Smooth muscle cell (in vitro differentiated cells): ENCODE measurements around the gene LHX4. TPM values are rescaled to one million over a fixed set of nuclear protein-coding genes. Genes with fewer than 3 reads are reported as not detected.

Experiments used
- DNase-seq: peaks from one replicate; lab custom pipeline; 2025; ENCODE audit not compliant: unreplicated experiment; lab: John Stamatoyannopoulos, UW
- H2AFZ ChIP-seq: fragments of 200-600 bp; sonication (generic); 2 replicates; pipeline ENCODE4 v1.6.0; 2016; ENCODE audit warnings: antibody characterized with exemption, low read depth, mild to moderate bottlenecking
- H3F3A ChIP-seq: fragments of 200-600 bp; sonication (generic); 2 replicates; pipeline ENCODE4 v1.6.0; 2017; ENCODE audit warnings: antibody characterized with exemption, low read depth
- H3K27ac ChIP-seq: fragments of 200-600 bp; sonication (generic); 2 replicates; pipeline ENCODE4 v1.5.1; 2016; ENCODE audit warnings: low read depth, mild to moderate bottlenecking
- H3K27me3 ChIP-seq: fragments of 200-600 bp; sonication (generic); 2 replicates; pipeline ENCODE4 v1.6.1; 2016; ENCODE audit warnings: low read depth, mild to moderate bottlenecking
- H3K36me3 ChIP-seq: fragments of 200-600 bp; sonication (generic); 2 replicates; pipeline ENCODE4 v1.5.1; 2016; ENCODE audit warnings: low read depth
- H3K4me1 ChIP-seq: fragments of 200-600 bp; sonication (generic); 2 replicates; pipeline ENCODE4 v1.5.1; 2016; ENCODE audit warnings: low read depth
- H3K4me2 ChIP-seq: fragments of 200-600 bp; sonication (generic); 2 replicates; pipeline ENCODE4 v1.6.0; 2016; ENCODE audit warnings: mild to moderate bottlenecking
- H3K4me3 ChIP-seq: fragments of 200-600 bp; sonication (generic); 2 replicates; pipeline ENCODE4 v1.5.1; 2016; ENCODE audit warnings: mild to moderate bottlenecking
- H3K79me2 ChIP-seq: fragments of 200-600 bp; sonication (generic); 2 replicates; pipeline ENCODE4 v1.6.0; 2016; ENCODE audit warnings: low read depth, mild to moderate bottlenecking
- H3K9ac ChIP-seq: fragments of 200-600 bp; sonication (generic); 2 replicates; pipeline ENCODE4 v1.6.0; 2016; ENCODE audit warnings: low read depth
- H3K9me3 ChIP-seq: fragments of 200-600 bp; sonication (generic); replicated peaks from 2 replicates; pipeline ENCODE4 v1.5.1; 2016; ENCODE audit warnings: low read depth
- H4K20me1 ChIP-seq: fragments of 200-600 bp; sonication (generic); 2 replicates; pipeline ENCODE4 v1.6.0; 2016; ENCODE audit warnings: low read depth
- WGBS: methylation state at CpG from one replicate; pipeline ENCODE4 v1.1.7; 2016; ENCODE audit warnings: low lambda C conversion rate; 5-methylcytosine and 5-hydroxymethylcytosine counted together
- polyA plus RNA-seq: library from polyadenylated mRNA; unstranded; fragments of >200 nt; fragmentation: Nextera tagmentation; extraction: Ambion mirVana; gene quantifications from 2 replicates; pipeline ENCODE4 v1.2.1, GENCODE V29; 2016
- total RNA-seq: library from RNA; depleted of rRNA; stranded (reverse); fragments of >200 nt; gene quantifications from 2 replicates; pipeline ENCODE4 v1.2.3, GENCODE V29; 2014
- TF ChIP-seq, protein P1 (sequence below): fragments of 200-600 bp; sonication (generic); IDR thresholded peaks from 2 replicates; pipeline ENCODE4 v1.5.1; 2017; ENCODE audit warnings: borderline replicate concordance, mild to moderate bottlenecking, antibody characterized with exemption; ENCODE audit not compliant: insufficient read depth, poor library complexity, severe bottlenecking

LHX4 gene
- total and polyA plus RNA-seq, 2 experiments from 2014 or later, result not detected

DNA sequence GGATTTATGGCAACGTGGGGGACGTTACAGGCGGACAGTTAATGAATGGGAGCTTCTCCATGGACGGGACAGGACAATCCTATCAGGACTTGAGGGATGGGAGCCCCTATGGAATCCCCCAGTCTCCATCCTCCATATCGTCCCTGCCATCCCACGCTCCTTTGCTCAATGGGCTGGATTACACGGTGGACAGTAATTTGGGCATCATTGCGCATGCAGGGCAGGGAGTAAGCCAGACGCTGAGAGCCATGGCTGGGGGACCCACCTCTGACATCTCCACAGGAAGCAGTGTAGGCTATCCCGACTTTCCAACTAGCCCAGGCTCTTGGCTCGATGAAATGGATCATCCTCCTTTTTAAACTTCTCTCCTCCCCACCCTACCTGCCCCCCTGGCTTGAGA, 44.2 kb downstream of the LHX4 start:
- Histone ChIP-seq H3K4me2 (no peak overlapping the region), H3K79me2 (no peaks in the 10 kb centered on the region), H3K4me1 (peaks cover 9% of the 10 kb centered on the region), H3F3A (no peaks in the 10 kb centered on the region), H4K20me1 (no peaks in the 10 kb centered on the region), H3K4me3 (no peak overlapping the region), H3K27ac (no peak overlapping the region), H3K27me3 (no peaks in the 10 kb centered on the region), H3K36me3 (no peaks in the 10 kb centered on the region), H3K9ac (no peak overlapping the region), H2AFZ (no peak overlapping the region), H3K9me3 (no peaks in the 10 kb centered on the region)
- 98% methylated on average over 11 of the region's 11 CpGs for WGBS
- DNase-seq, result no peak
- TF ChIP-seq, protein P1, sequence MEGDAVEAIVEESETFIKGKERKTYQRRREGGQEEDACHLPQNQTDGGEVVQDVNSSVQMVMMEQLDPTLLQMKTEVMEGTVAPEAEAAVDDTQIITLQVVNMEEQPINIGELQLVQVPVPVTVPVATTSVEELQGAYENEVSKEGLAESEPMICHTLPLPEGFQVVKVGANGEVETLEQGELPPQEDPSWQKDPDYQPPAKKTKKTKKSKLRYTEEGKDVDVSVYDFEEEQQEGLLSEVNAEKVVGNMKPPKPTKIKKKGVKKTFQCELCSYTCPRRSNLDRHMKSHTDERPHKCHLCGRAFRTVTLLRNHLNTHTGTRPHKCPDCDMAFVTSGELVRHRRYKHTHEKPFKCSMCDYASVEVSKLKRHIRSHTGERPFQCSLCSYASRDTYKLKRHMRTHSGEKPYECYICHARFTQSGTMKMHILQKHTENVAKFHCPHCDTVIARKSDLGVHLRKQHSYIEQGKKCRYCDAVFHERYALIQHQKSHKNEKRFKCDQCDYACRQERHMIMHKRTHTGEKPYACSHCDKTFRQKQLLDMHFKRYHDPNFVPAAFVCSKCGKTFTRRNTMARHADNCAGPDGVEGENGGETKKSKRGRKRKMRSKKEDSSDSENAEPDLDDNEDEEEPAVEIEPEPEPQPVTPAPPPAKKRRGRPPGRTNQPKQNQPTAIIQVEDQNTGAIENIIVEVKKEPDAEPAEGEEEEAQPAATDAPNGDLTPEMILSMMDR, result no peak

DNA sequence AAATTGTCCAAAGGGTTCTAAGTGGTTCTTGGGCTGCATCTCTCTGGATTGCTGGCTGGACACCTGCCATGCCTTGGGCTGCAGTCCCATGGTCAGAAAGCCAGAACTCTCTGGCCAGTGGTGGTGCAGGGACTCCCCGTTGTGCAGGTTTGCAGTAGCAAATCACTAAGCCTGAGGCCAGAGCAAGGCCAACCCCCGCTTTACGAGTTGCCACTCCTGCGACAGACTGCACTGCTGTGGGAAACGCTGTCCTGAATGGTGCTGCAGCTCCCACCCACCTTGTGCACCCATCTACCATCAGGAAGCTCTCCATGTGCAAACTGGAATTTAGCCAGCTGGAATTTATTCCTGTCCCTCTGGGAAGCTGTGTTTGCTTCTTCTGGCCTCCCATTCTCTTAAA, 45.7 kb downstream of the LHX4 start:
- TF ChIP-seq, protein P1, result no peak
- Histone ChIP-seq H3K27me3 (no peaks in the 10 kb centered on the region), H3K79me2 (no peaks in the 10 kb centered on the region), H3K4me3 (no peak overlapping the region), H3K4me1 (peaks cover 14% of the 10 kb centered on the region), H3K9ac (no peak overlapping the region), H3K27ac (no peak overlapping the region), H3K36me3 (no peaks in the 10 kb centered on the region), H3K4me2 (no peak overlapping the region), H2AFZ (no peak overlapping the region), H4K20me1 (no peaks in the 10 kb centered on the region), H3K9me3 (no peaks in the 10 kb centered on the region), H3F3A (no peaks in the 10 kb centered on the region)
- WGBS, result 90% methylated on average over 5 of the region's 5 CpGs
- DNase-seq, result no peak

DNA sequence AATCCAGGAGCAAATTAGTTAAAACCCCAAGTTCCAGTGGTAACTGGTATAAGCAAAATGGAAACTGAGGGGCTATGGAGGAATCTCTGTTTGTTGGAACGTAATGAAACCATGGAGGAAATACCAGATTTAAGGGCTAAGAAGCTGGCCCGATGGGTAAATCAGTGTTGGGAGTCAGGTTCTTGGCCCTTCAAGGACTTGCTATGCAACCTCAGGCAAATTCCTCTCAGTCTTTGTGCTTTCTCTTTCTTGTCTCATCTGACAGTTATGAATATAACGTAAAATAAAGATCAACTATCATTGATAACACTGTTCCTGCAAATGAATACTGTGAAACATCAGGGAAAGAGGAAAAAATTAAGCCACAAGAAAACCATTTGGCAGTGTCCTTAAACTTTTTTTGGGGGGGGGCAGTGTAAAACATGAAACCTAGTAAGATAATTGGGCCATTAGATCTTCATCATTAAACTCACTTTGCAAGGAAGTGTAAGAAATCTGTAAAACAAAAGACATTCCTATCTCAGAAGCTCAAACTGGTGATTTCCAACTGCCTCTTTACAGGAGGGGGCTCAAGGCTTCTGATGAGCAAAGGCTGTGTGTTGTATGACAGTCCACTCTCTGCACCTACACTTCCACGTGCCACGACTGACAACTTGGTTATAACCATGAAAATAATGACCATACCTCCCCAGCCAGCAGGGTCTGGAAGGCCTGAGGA, 47.6 kb downstream of the LHX4 start:
- no peaks in the 10 kb centered on the region for H3K9me3 ChIP-seq
- H3K36me3 ChIP-seq, result no peaks in the 10 kb centered on the region
- no peak overlapping the region for H3K4me3 ChIP-seq
- no peaks in the 10 kb centered on the region for H3K79me2 ChIP-seq
- no peak overlapping the region for H2AFZ ChIP-seq
- no peak overlapping the region for H3K9ac ChIP-seq
- H3K27ac ChIP-seq, result no peak overlapping the region
- H3K4me1 ChIP-seq, result peaks cover 5% of the 10 kb centered on the region
- H3K27me3 ChIP-seq, result no peaks in the 10 kb centered on the region
- TF ChIP-seq, protein P1, result no peak
- no peaks in the 10 kb centered on the region for H3F3A ChIP-seq
- DNase-seq, result no peak
- WGBS, result 90% methylated on average over 5 of the region's 5 CpGs
- no peaks in the 10 kb centered on the region for H4K20me1 ChIP-seq
- H3K4me2 ChIP-seq, result no peak overlapping the region

DNA sequence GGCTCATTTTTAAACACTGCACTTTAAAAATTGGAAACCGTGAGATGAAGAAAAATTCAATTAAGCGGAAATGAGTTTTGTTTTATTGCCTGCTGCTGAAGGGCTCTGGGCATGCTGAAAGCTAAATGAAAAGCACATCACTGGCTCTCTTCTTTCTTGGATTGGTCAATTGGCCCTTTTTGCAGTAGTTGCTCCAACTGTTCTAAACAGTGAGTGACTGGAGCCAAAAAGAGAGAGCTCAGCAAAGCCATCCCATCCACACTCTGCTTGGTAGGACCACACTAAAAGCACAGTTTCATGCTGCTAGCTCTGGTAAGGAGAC, 48.1 kb downstream of the LHX4 start:
- H3K4me3 ChIP-seq, result no peak overlapping the region
- no peaks in the 10 kb centered on the region for H3K27me3 ChIP-seq
- H2AFZ ChIP-seq, result no peak overlapping the region
- H3K27ac ChIP-seq, result no peak overlapping the region
- no peaks in the 10 kb centered on the region for H4K20me1 ChIP-seq
- H3K36me3 ChIP-seq, result no peaks in the 10 kb centered on the region
- no peak for DNase-seq
- H3K9ac ChIP-seq, result no peak overlapping the region
- WGBS, result 95% methylated on average over 2 of the region's 2 CpGs
- H3F3A ChIP-seq, result no peaks in the 10 kb centered on the region
- H3K79me2 ChIP-seq, result no peaks in the 10 kb centered on the region
- no peaks in the 10 kb centered on the region for H3K9me3 ChIP-seq
- H3K4me1 ChIP-seq, result peaks cover 5% of the 10 kb centered on the region
- H3K4me2 ChIP-seq, result no peak overlapping the region
- TF ChIP-seq, protein P1, result no peak
